ENCODE data around the gene COL24A1. TPM values are rescaled to one million over a fixed set of nuclear protein-coding genes. Genes with fewer than 3 reads are reported as not detected.

COL24A1 gene
- total and polyA plus RNA-seq, 5 donors from 2014 or later = 0.32 TPM; not detected in 4

GRCh38 chr1:85900921-85901320 lies 255.7 kb downstream of the COL24A1 start:
- H3K36me3 ChIP-seq (ENCODE audit: control insufficient read depth, insufficient read depth, low read length) = no peaks in the 10 kb centered on the region
- H3K4me3 ChIP-seq (ENCODE audit: low read depth, low read length) = no peak overlapping the region
- Mint-ChIP-seq H3K9me3 (peaks cover 0 to 4% (median 0%) of the 10 kb centered on the region in 7 donors), H3K27ac (no peak overlapping the region), H3K4me1 (no peaks in the 10 kb centered on the region), H3K27me3 (peaks cover 6% of the 10 kb centered on the region), H3K36me3 (no peaks in the 10 kb centered on the region), H3K4me3 (no peak overlapping the region)
- ATAC-seq (ENCODE audit: low read depth in 2 of 2) (no peak), DNase-seq (no peak)
- no peaks in the 10 kb centered on the region for H3K4me1 ChIP-seq (ENCODE audit: control insufficient read depth, insufficient read depth, low read length, poor library complexity, severe bottlenecking)
- no peaks in the 10 kb centered on the region for H3K9me3 ChIP-seq (ENCODE audit: control insufficient read depth in 2 of 2, low read length in 2 of 2)
- H3K27me3 ChIP-seq (ENCODE audit: control insufficient read depth, insufficient read depth, low read length) = no peaks in the 10 kb centered on the region
- no peak overlapping the region for H3K27ac ChIP-seq (ENCODE audit: insufficient read depth, low read length, poor library complexity, severe bottlenecking)

GRCh38 chr1:85898861-85899260 lies 257.7 kb downstream of the COL24A1 start:
- Mint-ChIP-seq H3K4me1 (no peaks in the 10 kb centered on the region), H3K36me3 (no peaks in the 10 kb centered on the region), H3K4me3 (no peak overlapping the region), H3K27ac (no peak overlapping the region), H3K9me3 (peaks cover 0 to 4% (median 0%) of the 10 kb centered on the region in 7 donors), H3K27me3 (no peaks in the 10 kb centered on the region)
- H3K9me3 ChIP-seq (ENCODE audit: control insufficient read depth in 2 of 2, low read length in 2 of 2) = no peaks in the 10 kb centered on the region
- no peak overlapping the region for H3K27ac ChIP-seq (ENCODE audit: insufficient read depth, low read length, poor library complexity, severe bottlenecking)
- DNase-seq (no peak), ATAC-seq (ENCODE audit: low read depth in 2 of 2) (no peak)
- no peaks in the 10 kb centered on the region for H3K27me3 ChIP-seq (ENCODE audit: control insufficient read depth, insufficient read depth, low read length)
- H3K4me3 ChIP-seq (ENCODE audit: low read depth, low read length) = no peak overlapping the region
- H3K4me1 ChIP-seq (ENCODE audit: control insufficient read depth, insufficient read depth, low read length, poor library complexity, severe bottlenecking) = no peaks in the 10 kb centered on the region
- H3K36me3 ChIP-seq (ENCODE audit: control insufficient read depth, insufficient read depth, low read length) = no peaks in the 10 kb centered on the region

- Mint-ChIP-seq H3K36me3 (no peaks in the 10 kb centered on the region), H3K4me1 (no peaks in the 10 kb centered on the region), H3K27ac (no peak overlapping the region), H3K9me3 (peaks cover 0 to 2% (median 0%) of the 10 kb centered on the region in 7 donors), H3K4me3 (no peak overlapping the region), H3K27me3 (no peaks in the 10 kb centered on the region)
- DNase-seq (peak in 1 of 3 donors; percentile 15), ATAC-seq (ENCODE audit: low read depth in 2 of 2) (no peak)
- Histone ChIP-seq H3K27me3 (ENCODE audit: control insufficient read depth, insufficient read depth, low read length) (no peaks in the 10 kb centered on the region), H3K4me3 (ENCODE audit: low read depth, low read length) (no peak overlapping the region), H3K36me3 (ENCODE audit: control insufficient read depth, insufficient read depth, low read length) (no peaks in the 10 kb centered on the region), H3K9me3 (ENCODE audit: control insufficient read depth in 2 of 2, low read length in 2 of 2) (no peaks in the 10 kb centered on the region), H3K27ac (ENCODE audit: insufficient read depth, low read length, poor library complexity, severe bottlenecking) (no peak overlapping the region), H3K4me1 (ENCODE audit: control insufficient read depth, insufficient read depth, low read length, poor library complexity, severe bottlenecking) (no peaks in the 10 kb centered on the region)
Observed at GRCh38 chr1:85894651-85895050, 261.9 kb downstream of the COL24A1 start.

GRCh38 chr1:85892366-85892765 lies 264.2 kb downstream of the COL24A1 start:
- no peak overlapping the region for H3K4me3 Mint-ChIP-seq
- H3K4me3 ChIP-seq (ENCODE audit: low read depth, low read length) = no peak overlapping the region
- H3K36me3 Mint-ChIP-seq = no peaks in the 10 kb centered on the region
- H3K27me3 ChIP-seq (ENCODE audit: control insufficient read depth, insufficient read depth, low read length) = no peaks in the 10 kb centered on the region
- ATAC-seq (ENCODE audit: low read depth in 2 of 2) (no peak), DNase-seq (no peak)
- H3K9me3 Mint-ChIP-seq = peaks cover 0 to 3% (median 0%) of the 10 kb centered on the region in 7 donors
- no peaks in the 10 kb centered on the region for H3K36me3 ChIP-seq (ENCODE audit: control insufficient read depth, insufficient read depth, low read length)
- H3K27me3 Mint-ChIP-seq = no peaks in the 10 kb centered on the region
- no peaks in the 10 kb centered on the region for H3K4me1 Mint-ChIP-seq
- H3K27ac Mint-ChIP-seq = no peak overlapping the region
- no peaks in the 10 kb centered on the region for H3K4me1 ChIP-seq (ENCODE audit: control insufficient read depth, insufficient read depth, low read length, poor library complexity, severe bottlenecking)
- no peak overlapping the region for H3K27ac ChIP-seq (ENCODE audit: insufficient read depth, low read length, poor library complexity, severe bottlenecking)
- no peaks in the 10 kb centered on the region for H3K9me3 ChIP-seq (ENCODE audit: control insufficient read depth in 2 of 2, low read length in 2 of 2)

GRCh38 chr1:85889870-85890269 lies 266.7 kb downstream of the COL24A1 start:
- H3K4me3 Mint-ChIP-seq = no peak overlapping the region
- H3K4me1 Mint-ChIP-seq = no peaks in the 10 kb centered on the region
- H3K9me3 Mint-ChIP-seq = peaks cover 0 to 3% (median 0%) of the 10 kb centered on the region in 7 donors
- H3K36me3 Mint-ChIP-seq = no peaks in the 10 kb centered on the region
- no peaks in the 10 kb centered on the region for H3K4me1 ChIP-seq (ENCODE audit: control insufficient read depth, insufficient read depth, low read length, poor library complexity, severe bottlenecking)
- no peaks in the 10 kb centered on the region for H3K9me3 ChIP-seq (ENCODE audit: control insufficient read depth in 2 of 2, low read length in 2 of 2)
- ATAC-seq (ENCODE audit: low read depth in 2 of 2) = no peak
- no peaks in the 10 kb centered on the region for H3K27me3 ChIP-seq (ENCODE audit: control insufficient read depth, insufficient read depth, low read length)
- no peak for DNase-seq
- H3K4me3 ChIP-seq (ENCODE audit: low read depth, low read length) = no peak overlapping the region
- H3K27ac ChIP-seq (ENCODE audit: insufficient read depth, low read length, poor library complexity, severe bottlenecking) = no peak overlapping the region
- H3K27ac Mint-ChIP-seq = no peak overlapping the region
- H3K27me3 Mint-ChIP-seq = no peaks in the 10 kb centered on the region
- H3K36me3 ChIP-seq (ENCODE audit: control insufficient read depth, insufficient read depth, low read length) = no peaks in the 10 kb centered on the region

- H3K4me1 Mint-ChIP-seq = no peaks in the 10 kb centered on the region
- no peak overlapping the region for H3K27ac Mint-ChIP-seq
- no peaks in the 10 kb centered on the region for H3K27me3 Mint-ChIP-seq
- Histone ChIP-seq H3K9me3 (ENCODE audit: control insufficient read depth in 2 of 2, low read length in 2 of 2) (no peaks in the 10 kb centered on the region), H3K36me3 (ENCODE audit: control insufficient read depth, insufficient read depth, low read length) (no peaks in the 10 kb centered on the region), H3K4me3 (ENCODE audit: low read depth, low read length) (no peak overlapping the region), H3K27me3 (ENCODE audit: control insufficient read depth, insufficient read depth, low read length) (no peaks in the 10 kb centered on the region), H3K27ac (ENCODE audit: insufficient read depth, low read length, poor library complexity, severe bottlenecking) (no peak overlapping the region), H3K4me1 (ENCODE audit: control insufficient read depth, insufficient read depth, low read length, poor library complexity, severe bottlenecking) (no peaks in the 10 kb centered on the region)
- no peak for DNase-seq
- H3K36me3 Mint-ChIP-seq = no peaks in the 10 kb centered on the region
- peaks cover 0 to 3% (median 0%) of the 10 kb centered on the region in 7 donors for H3K9me3 Mint-ChIP-seq
- no peak for ATAC-seq (ENCODE audit: low read depth in 2 of 2)
- H3K4me3 Mint-ChIP-seq = no peak overlapping the region
Observed at GRCh38 chr1:85888921-85889320, 267.7 kb downstream of the COL24A1 start.

- Histone ChIP-seq H3K36me3 (ENCODE audit: control insufficient read depth, insufficient read depth, low read length) (no peaks in the 10 kb centered on the region), H3K27me3 (ENCODE audit: control insufficient read depth, insufficient read depth, low read length) (no peaks in the 10 kb centered on the region), H3K27ac (ENCODE audit: insufficient read depth, low read length, poor library complexity, severe bottlenecking) (no peak overlapping the region), H3K4me3 (ENCODE audit: low read depth, low read length) (no peak overlapping the region), H3K9me3 (ENCODE audit: control insufficient read depth in 2 of 2, low read length in 2 of 2) (no peaks in the 10 kb centered on the region), H3K4me1 (ENCODE audit: control insufficient read depth, insufficient read depth, low read length, poor library complexity, severe bottlenecking) (no peaks in the 10 kb centered on the region)
- Mint-ChIP-seq H3K4me1 (no peaks in the 10 kb centered on the region), H3K27ac (no peak overlapping the region), H3K9me3 (peaks cover 0 to 3% (median 0%) of the 10 kb centered on the region in 7 donors), H3K36me3 (no peaks in the 10 kb centered on the region), H3K27me3 (no peaks in the 10 kb centered on the region), H3K4me3 (no peak overlapping the region)
- DNase-seq (no peak), ATAC-seq (ENCODE audit: low read depth in 2 of 2) (no peak)
Observed at GRCh38 chr1:85884372-85885035, 272.1 kb downstream of the COL24A1 start.

GRCh38 chr1:85867189-85867588 lies 289.4 kb downstream of the COL24A1 start:
- Histone ChIP-seq H3K9me3 (ENCODE audit: control insufficient read depth in 2 of 2, low read length in 2 of 2) (no peaks in the 10 kb centered on the region), H3K4me1 (ENCODE audit: control insufficient read depth, insufficient read depth, low read length, poor library complexity, severe bottlenecking) (no peaks in the 10 kb centered on the region)
- no peaks in the 10 kb centered on the region for H3K4me1 Mint-ChIP-seq

More at GRCh38 chr1:85867189-85867588, 289.4 kb downstream of the COL24A1 start:
- H3K27me3 Mint-ChIP-seq = no peaks in the 10 kb centered on the region
- H3K4me3 Mint-ChIP-seq = no peak overlapping the region
- H3K27ac Mint-ChIP-seq = no peak overlapping the region
- ATAC-seq (ENCODE audit: low read depth in 2 of 2) = no peak
- H3K9me3 Mint-ChIP-seq = peaks cover 0 to 4% (median 1%) of the 10 kb centered on the region in 7 donors
- no peak overlapping the region for H3K27ac ChIP-seq (ENCODE audit: insufficient read depth, low read length, poor library complexity, severe bottlenecking)
- H3K27me3 ChIP-seq (ENCODE audit: control insufficient read depth, insufficient read depth, low read length) = no peaks in the 10 kb centered on the region
- no peak overlapping the region for H3K4me3 ChIP-seq (ENCODE audit: low read depth, low read length)
- no peaks in the 10 kb centered on the region for H3K36me3 Mint-ChIP-seq
- no peak for DNase-seq
- H3K36me3 ChIP-seq (ENCODE audit: control insufficient read depth, insufficient read depth, low read length) = no peaks in the 10 kb centered on the region
